ENCODE results near the gene RANBP3L.
A peak's percentile ranks its signal among the peaks of the same experiment; 100 is the strongest.

GRCh38 chr5:36240779-36241630 lies 60.7 kb downstream of the RANBP3L start:
- no peak for TF ChIP-seq BACH1 (IDR thresholded peaks at IDR 0.05; ENCODE audit: borderline replicate concordance)
- TF ChIP-seq GABPA (IDR thresholded peaks at IDR 0.05; ENCODE audit: low read depth), result no peak
- no peak for TF ChIP-seq EP300 (IDR thresholded peaks at IDR 0.05; ENCODE audit: borderline replicate concordance in 1 of 2, control insufficient read depth in 1 of 2, low read depth in 2 of 2, low read length in 2 of 2)
- TF ChIP-seq CREB1 (IDR thresholded peaks at IDR 0.05; ENCODE audit: low read depth), result no peak
- TF ChIP-seq CBX5 (IDR thresholded peaks at IDR 0.05; ENCODE audit: low read depth), result no peak
- TF ChIP-seq POLR2AphosphoS5 (IDR thresholded peaks at IDR 0.05; ENCODE audit: low read length), result no peak
- no peak for TF ChIP-seq ATF2 (IDR thresholded peaks at IDR 0.05; ENCODE audit: low read length)
- TF ChIP-seq E4F1 (IDR thresholded peaks at IDR 0.05; ENCODE audit: borderline replicate concordance, partially characterized antibody), result no peak
- TF ChIP-seq POLR2A (IDR thresholded peaks at IDR 0.05; ENCODE audit: low read depth, low read length), result peak; percentile 36; the same call in 1 of the 2 replicates
- no peak for TF ChIP-seq ZNF207 (IDR thresholded peaks at IDR 0.05; ENCODE audit: borderline replicate concordance)
- no peak for TF ChIP-seq JUNB (IDR thresholded peaks at IDR 0.05)
- no peak for TF ChIP-seq EZH2 (IDR thresholded peaks at IDR 0.05; ENCODE audit: borderline replicate concordance, control insufficient read depth, low read depth, low read length)
- TF ChIP-seq, protein P1, sequence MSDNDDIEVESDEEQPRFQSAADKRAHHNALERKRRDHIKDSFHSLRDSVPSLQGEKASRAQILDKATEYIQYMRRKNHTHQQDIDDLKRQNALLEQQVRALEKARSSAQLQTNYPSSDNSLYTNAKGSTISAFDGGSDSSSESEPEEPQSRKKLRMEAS (IDR thresholded peaks at IDR 0.05; ENCODE audit: low read depth, low read length), result no peak
- no peak for TF ChIP-seq RBBP5 (conservative IDR thresholded peaks at IDR 0.05)
